Epithelial cell of esophagus (primary cell): ENCODE measurements around the gene PPP5C.
A peak's percentile ranks its signal among the peaks of the same experiment; 100 is the strongest.

Experiments used
- DNase-seq: peaks from one replicate; pipeline ENCODE4 v3.0.0; 2010; ENCODE audit warnings: low read depth
- H3K4me3 ChIP-seq: 2 replicates; pipeline ENCODE4 v1.5.1; 2011; ENCODE audit warnings: mild to moderate bottlenecking, low read length, control low read depth
- CTCF ChIP-seq: IDR thresholded peaks from 2 replicates; pipeline ENCODE4 v1.5.1; 2011; ENCODE audit warnings: low read depth, mild to moderate bottlenecking, low read length, control low read depth, inconsistent platforms; ENCODE audit not compliant: insufficient read depth; ENCODE audit errors: missing control alignments

Gene PPP5C

GRCh38 chr19:46346821-46347571, at the start of gene PPP5C:
TSS of gene PPP5C (plus strand) at chr19:46347087. CDS start at chr19:46347097, 10 bp downstream.
- H3K4me3 ChIP-seq, result peak within 1 kb of the TSS; percentile 61
- DNase-seq, result peak; percentile 90
- TF ChIP-seq CTCF, result peak; percentile 85

- H3K4me3 ChIP-seq, result no peak overlapping the region
- TF ChIP-seq CTCF, result no peak
- DNase-seq, result no peak
Measured at GRCh38 chr19:46297700-46298478, 49.0 kb upstream of the PPP5C start.

- H3K4me3 ChIP-seq, result no peak overlapping the region
- no peak for DNase-seq
- no peak for TF ChIP-seq CTCF
Measured at GRCh38 chr19:46298479-46299003, 48.3 kb upstream of the PPP5C start.

- no peak overlapping the region for H3K4me3 ChIP-seq
- peak; percentile 83 for DNase-seq
- no peak for TF ChIP-seq CTCF
Measured at GRCh38 chr19:46299004-46299509, 47.8 kb upstream of the PPP5C start.

- DNase-seq, result no peak
- H3K4me3 ChIP-seq, result no peak overlapping the region
- no peak for TF ChIP-seq CTCF
Measured at GRCh38 chr19:46299695-46300094, 47.2 kb upstream of the PPP5C start.

GRCh38 chr19:46303322-46303690, 43.6 kb upstream of the PPP5C start:
- DNase-seq, result no peak
- H3K4me3 ChIP-seq, result peak overlapping the region; percentile 3
- no peak for TF ChIP-seq CTCF
